NT2/D1 (cell line): ENCODE data around the gene HK3.

ENCODE experiments used
- SUZ12 ChIP-seq: IDR thresholded peaks from 2 replicates; pipeline ENCODE4 v1.6.1; 2011; ENCODE audit not compliant: insufficient read length, insufficient read depth; ENCODE audit errors: extremely low read depth
- YY1 ChIP-seq: IDR thresholded peaks from 2 replicates; pipeline ENCODE4 v1.6.1; 2011; ENCODE audit not compliant: insufficient read length, insufficient read depth

DNA sequence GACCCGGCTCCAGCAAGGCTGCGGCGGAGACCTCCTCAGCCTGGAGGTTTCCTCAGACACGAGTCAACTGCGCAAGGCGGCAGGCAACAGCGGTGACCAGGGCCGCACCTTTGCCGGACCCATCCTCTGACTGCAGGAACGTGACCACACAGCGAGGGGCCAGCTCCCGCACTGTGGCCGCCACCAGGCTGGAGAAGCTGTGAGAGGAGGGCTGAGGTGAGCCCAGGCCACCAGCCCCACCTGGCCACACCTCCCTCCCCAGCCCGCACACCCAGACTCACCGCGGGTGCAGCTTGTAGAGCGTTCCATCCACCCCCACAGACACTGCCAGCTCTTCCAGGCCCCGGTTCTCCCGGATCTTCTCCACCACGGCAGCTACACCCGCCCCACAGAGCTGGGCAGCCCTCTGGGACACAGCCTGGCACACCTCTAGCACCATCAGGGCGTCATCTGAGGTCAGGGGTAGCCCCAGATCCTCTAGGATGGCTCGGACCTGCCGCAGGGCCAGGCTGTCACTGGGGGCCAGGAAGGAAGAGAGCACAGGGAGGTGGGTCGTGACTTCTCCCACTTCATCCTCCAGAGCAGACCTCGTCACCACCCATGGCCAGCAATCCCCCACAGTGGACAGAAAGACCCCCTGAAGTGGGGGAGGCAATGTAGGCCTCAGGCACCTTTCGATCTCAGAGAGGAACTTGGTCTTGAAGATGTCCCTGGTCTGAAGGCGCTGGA, 18.0 kb downstream of the HK3 start:
- TF ChIP-seq YY1 (no peak), SUZ12 (no peak)
